Fibroblast of skin of left quadriceps (primary cell): ENCODE measurements around the gene AFAP1L2.
A peak's percentile ranks its signal among the peaks of the same experiment; 100 is the strongest.

Experiments
- DNase-seq, 2 experiments: peaks; one replicate each; pipeline ENCODE4 v3.0.0-alpha.2; 2013; ENCODE audit warnings: low read depth in 2 of 2

The AFAP1L2 gene

DNA sequence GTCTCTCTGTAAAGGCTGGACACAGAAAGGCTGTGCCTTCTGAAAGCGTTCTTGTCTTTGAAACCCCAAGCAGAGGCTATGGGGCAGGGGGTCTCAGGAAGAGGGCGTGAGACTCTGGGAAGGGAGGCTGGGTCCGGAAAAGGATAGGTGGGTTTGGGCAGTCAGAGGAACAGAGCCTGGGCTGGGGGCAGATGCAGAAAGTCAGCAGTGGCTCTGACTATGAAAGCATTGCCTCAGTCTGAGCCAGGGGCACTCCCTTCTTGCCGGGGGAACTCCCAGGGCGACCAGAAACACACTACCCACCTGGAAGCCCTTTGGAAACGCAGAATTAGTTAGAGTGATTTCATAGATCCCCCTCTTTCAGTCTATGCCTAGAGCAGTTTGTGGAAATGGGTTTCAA is 93.3 kb downstream of the AFAP1L2 start:
- no peak for DNase-seq

DNA sequence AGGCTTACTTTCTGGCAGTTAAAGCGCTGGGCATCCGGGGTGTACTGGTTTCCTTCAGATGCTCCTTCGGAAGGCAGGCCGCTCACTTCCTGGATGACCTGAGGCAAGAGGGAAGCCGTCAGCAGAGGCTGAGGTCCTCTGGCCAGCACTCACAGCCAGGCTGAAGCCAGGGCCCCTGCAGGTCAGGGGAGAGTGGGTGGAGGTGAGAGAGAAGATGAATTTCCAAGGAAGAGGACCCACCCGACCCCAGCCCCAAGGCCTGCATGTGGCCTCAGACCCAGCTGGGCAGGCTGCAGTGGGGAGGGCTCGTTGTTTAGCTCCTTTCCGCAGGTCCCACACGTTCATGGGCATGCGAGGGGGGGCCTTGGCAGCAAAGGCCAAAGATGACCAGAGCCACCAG is 94.0 kb downstream of the AFAP1L2 start:
- no peak for DNase-seq

DNA sequence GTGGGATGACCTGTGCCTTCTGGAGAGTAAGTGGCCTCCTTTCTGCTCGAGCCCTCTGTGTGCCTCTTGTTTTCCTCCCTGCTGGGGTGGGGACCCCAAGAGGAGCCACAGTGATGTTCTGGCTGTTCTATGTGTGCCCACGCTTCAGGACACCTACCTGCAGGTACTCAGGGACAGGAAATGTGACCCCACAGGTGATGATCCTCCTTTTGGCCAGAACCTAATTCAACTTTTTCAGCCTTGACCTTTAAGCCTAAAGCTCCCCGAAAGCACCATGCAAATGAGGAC is 95.0 kb downstream of the AFAP1L2 start:
- no peak for DNase-seq

DNA sequence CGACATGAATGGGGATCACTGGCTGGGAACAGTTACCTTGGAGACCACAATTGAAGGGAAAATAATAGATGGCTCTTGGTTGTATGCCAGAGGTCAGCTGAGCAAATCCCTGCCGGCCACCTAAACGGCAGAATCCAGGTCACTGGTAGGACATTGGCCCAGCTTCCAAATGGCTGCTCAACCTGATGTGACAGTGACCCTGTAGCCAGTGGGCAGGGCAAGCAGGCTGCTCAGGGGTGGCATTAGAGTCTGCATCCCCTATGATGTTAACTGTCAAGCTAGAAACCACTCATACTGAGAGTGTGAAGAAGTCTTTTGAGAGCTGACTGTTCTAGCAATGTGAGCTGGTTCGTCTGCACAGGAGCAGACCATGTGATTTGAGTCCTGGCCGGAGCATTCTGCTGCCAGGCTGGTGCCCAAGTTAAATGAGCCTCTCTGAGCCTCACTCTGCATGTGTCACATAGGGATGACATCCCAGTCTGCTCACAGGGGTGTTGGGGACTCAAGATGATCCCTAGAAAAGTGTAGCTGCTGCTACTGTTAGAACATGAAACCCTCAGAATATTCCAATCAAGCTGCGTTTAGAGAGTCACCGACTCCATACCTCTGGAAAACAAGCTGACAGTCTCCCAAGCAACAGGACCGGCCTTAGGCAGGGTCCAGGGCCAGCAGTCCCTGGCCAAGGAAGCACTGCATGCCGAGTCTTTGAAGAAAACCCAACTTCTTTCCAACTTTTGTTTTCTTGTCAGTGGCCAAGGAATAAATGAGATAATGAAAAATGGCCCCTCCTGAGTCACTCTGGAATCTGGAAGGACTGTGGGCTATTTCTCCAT is 95.6 kb downstream of the AFAP1L2 start:
- DNase-seq: no peak

DNA sequence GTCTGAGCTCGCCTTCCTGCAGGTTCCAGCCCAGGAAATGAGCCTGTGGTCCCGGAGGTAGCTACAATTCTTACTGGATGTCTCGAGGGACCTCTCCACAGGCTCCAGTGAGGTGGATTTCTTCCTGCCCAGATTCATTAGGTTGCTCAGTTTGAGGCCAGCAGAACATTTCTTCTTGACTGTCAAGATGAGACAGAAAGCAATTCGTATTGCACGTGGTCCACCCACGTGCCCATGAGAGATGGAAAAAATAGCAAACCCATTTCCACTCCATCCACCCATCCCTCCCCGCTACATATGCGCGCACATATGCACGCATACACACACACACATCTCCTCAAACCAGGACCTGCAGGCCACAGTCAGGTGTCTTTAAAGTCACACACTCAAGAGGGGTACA is 96.6 kb downstream of the AFAP1L2 start:
- DNase-seq: no peak

DNA sequence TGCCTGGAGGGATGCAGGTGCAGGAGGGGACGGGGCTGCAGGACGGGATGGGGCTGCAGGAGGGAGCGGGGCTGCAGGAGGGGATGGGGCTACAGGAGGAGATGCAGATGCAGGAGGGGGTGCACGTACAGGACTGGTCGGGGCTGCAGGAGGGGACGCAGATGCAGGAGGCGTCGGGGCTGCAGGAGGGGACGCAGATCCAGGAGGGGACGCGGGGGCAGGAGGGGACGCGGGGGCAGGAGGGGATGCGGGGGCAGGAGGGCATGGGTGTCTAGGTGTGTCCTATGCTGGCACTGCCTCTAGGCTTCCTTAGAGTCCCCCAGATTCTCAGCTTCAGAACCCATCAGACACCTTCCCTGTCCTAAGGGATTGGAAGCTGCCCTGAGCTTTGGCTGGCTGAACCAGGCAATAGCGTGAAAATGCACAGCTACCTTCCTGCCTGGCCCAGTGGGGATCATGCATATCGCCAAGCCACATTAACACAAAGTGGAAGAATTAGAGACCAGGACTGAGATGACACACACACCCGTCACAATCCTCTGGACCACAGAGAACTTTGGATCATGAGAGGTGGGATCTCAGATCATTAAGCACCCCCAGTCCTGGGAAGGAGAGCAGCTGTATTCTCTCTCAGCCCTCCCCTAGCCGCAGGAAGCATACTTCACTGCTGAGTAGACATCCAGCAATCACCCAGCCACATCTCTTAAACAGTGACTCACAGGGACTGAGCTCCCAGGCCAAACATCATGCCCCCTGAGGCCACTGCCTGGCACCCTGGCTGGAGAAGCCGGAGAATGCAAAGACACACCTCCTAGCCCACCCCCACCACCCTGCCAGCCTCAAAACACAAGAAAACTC is 98.0 kb downstream of the AFAP1L2 start:
- peak; percentile 63 for DNase-seq

DNA sequence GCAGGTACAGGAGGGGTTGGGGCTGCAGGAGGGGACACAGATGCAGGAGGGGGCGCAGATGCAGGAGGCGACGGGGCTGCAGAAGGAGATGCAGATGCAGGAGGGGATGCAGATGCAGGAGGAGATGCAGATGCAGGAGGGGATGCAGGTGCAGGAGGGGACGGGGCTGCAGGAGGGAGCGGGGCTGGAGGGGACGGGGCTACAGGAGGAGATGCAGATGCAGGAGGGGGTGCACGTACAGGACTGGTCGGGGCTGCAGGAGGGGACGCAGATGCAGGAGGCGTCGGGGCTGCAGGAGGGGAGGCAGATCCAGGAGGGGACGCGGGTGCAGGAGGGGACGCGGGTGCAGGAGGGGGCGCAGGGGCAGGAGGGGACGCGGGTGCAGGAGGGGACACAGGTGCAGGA is 98.8 kb downstream of the AFAP1L2 start:
- no peak for DNase-seq

DNA sequence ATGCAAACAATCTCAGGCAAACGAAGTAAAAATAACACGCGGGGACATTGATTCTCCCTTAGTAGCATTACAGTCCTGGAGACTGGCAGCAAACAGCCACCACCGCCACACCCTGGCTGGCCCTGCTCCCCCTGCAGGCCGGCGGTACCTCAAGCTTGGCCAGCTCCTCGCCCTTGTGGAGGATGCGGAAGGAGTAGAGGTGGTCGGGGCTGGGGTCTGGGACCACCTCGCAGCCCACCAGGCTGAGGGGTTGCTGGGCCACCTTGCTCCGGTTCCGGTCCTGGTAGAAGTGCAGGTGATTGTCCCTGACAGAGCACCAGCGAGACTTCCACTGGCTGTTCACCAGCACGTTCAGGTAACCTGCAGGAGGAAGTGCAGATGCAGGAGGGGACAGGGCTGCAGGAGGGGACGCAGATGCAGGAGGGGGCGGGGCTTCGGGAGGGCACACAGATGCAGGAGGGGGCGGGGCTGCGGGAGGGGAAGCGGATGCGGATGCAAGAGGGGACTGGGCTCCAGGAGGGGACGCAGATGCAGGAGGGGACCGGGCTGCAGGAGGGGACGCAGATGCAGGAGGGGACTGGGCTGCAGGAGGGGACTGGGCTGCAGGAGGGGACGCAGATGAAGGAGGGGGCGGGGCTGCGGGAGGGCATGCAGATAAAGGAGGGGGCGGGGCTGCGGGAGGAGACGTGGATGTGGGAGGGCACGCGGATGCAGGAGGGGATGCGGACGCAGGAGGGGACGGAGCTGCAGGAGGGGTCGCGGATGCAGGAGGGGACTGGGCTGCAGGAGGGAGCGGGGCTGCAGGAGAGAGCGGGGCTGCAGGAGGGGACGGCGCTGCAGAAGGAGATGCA is 99.5 kb downstream of the AFAP1L2 start:
- DNase-seq: no peak

DNA sequence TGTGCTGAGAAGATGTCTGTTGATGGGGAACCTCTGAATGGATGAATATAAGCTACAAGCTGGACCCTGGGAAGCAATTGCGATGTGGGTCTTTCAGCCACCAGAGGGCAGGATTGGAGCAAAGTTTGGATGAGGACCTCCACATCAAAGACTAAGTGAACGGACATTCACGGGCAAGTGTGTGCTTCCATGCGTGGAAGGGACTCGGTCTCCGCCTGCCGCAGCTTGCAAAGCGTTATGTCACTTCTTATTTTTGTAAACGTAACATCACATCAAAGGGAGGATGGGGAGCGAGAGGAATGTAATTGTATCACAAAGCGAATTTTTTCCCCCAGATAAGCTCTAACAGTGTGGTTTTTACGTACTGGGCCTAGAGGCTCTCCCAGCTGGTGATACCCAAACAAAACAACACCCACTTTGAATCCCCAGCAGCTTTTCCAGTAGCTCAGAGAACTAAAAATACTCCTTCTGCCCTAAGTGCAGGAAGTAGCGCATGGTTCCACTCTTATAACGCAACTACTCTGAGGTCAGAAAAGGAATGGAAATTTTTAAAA is 100.2 kb downstream of the AFAP1L2 start:
- DNase-seq: peak; percentile 46 to 50

DNA sequence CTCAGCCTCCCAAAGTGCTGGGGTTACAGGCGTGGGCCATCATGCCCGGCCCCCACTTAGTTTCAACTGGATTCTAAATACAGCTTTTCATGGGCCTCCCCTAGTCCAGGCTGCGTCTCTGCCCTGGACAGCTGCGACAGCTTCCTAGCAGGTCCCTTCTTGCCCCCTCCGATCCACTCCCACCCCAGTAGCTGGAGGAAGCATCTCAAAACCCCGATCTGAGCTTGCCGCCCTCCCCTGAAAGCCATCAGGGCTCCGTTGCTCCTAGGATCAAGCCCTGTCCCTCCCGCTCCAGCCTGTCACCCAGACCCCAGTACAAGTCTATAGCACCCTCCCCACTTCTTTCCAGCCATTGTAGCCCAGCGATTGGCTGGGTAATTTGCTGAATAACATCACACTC is 100.7 kb downstream of the AFAP1L2 start:
- no peak for DNase-seq

DNA sequence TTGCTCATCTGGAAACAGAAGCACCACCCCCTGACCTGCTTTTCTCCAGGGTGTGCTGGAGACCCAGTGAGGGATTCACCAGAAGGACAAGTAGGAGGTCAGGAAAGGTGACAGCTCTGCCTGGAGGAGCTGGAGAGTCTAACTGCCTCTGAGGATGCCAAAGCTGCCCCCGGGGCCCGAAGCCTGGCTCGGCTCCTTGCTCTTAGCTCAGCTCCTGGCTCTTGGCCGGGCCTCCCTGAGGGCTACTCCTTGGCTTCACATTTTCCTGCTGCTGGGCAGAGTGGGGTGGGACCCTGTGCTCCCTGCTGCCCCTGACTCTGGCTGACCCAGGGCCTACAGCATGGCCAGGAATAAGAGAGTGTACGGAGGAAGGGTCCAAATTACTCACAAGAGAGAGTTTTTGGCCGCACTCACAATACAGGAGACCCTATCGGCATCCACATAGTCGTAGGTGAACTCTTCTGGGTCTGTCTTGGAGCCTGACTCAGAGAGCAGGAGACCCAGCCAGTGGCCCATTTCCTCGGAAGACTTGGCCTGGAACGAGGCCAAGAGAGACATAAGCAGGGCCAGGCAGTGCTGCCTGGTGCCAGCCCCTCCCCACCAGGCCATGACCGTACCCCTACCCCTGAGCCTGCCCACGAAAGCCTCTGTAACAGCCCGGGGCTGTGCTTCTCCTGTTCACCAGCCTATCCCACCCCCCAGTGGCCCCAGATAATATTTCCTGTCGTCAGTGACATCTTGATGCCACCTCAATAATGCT is 102.2 kb downstream of the AFAP1L2 start:
- no peak for DNase-seq

DNA sequence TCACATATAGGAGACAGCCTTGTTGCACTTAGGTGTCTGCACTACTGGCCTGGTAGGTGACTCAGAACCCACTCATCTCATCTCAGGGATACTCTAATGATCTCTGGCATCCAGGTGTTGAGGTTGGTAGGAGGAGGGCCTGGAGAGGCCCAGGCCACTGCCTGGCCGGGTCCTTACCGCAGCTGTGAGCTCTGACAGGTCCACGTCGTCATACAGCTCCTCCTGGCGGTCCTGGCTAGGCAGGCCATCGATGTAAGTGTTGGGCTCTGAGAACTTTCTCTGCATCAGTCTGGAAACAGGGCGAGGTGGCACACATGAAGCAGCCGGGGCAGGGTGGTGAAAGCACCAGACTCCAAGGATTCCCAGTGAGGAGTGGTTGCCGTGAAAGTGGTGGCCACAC is 103.1 kb downstream of the AFAP1L2 start:
- no peak for DNase-seq

DNA sequence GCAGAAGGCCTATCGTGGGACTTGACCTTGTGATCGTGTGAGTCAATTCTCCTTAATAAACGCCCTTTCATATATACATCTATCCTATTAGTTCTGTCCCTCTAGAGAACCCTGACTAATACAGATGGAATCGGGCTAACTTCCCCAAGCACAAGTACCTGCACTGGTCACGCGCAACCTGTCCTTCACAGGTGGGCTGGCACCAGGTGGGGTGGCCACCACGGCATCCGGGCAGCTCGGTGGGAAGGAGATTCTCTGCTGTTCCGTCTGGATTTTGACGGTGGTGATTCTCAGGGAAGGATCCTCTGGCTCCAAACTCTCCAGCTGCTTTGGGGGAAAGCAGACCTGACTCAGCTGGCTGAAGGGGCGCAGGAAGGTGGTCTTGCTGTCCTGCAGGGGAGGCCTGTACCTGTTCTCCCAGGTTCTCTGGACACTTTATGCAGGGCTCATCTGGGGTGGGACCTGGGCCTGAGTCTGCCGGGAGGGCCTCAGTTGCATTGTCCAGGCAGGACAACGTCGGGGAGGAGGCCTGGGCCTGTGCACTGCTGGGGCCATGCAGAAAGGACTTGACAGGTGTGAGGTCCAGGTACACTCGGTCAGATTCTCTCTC is 104.2 kb downstream of the AFAP1L2 start:
- DNase-seq: no peak

DNA sequence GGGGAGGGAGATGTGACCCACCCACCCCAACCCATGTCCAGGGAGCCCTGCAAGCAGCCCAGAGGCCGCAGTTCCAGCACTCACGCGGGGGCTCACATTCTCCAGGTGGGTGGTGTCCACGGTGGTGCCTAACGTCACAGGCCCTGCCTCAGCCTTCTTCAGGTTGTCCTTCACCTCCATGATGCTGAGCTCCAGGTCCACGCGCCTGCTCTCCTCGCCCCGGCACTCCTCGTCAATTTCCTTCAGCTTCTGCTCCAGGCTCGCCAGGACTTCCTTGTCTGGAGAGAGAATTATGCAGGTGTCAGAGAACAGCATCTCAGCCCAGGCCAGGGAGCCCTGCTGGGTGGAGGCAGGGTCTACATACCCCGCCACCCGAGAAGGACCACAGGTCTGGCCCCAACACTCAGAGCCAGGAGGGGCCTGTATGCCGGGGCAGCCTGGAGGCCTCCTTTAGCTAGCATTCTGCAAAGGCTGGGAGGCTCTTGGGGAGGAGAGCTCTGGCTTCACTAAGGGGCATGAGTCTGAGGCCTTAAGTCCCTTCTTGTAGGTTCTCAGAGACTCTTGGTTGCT is 107.1 kb downstream of the AFAP1L2 start:
- no peak for DNase-seq

DNA sequence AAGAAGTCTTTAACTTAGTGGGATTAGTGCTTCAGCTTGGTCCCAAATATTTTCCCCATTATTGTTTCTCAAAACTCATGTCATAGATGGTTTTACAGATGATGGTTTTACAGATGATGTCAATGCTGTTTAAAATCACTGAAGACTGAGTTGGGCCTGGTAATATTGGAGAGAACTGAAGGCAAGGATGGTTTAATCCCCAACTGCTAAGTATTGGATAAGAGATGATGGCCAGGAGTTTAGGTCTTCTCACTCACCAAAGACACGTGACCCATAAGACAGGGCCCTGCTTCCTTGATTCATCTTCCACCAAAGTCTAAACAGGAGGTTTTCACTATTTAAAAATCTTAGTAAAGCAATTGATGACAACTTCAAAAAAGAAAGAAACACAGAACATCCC is 108.9 kb downstream of the AFAP1L2 start:
- DNase-seq: no peak

DNA sequence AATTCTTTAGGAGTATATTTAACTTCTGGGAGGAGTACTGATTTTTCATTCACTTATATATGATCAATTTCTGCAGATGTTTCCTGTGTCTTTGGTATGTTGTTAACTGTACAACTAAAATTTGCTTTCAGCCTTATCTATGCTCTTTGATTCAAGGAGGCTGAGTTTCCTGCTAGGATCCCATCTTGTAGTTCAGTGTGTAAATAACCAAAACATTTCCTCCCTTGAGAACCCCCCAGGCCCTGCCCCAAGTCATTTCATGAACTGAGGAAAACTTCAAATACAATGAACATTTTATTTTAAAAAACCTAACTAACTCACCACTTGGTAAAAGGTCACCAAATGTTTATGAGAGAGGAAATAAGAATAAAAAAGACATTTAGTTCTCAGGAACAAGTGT is 109.8 kb downstream of the AFAP1L2 start:
- DNase-seq: no peak

DNA sequence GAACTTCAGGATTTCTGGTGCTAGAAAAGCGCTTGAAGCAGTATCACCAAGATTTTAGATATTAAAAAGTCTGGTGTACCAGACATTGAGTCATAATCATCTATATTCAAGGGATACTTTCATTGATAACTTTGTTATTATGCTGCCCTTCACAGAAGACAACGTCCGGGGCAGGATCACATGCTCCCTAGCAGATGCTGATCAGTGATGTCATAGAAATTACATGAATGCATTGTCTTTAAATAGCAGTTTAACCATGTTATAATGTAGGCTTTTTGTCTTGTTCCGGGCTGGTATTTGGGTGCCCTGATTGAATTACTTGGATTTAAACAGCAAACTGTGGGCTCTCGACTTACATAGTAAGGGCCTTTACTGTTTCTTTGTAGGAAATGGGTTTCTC is 111.2 kb downstream of the AFAP1L2 start:
- no peak for DNase-seq

DNA sequence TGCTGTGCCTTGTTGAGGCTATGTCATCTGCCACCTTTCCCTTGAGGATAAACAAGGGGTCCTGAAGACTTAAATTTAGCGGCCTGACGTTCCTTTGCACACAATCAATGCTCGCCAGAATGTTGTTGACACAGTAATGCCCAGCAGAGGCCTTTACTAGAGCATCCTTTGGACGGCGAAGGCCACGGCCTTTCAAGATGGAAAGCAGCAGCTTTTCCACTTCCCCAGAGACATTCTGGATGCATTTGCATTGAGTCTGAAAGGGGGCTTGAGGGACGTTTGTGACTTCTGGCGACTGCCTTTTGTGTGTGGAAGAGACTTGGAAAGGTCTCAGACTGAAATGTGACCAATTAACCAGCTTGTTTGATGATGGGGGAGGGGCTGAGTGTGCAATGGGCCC is 112.8 kb downstream of the AFAP1L2 start:
- no peak for DNase-seq

DNA sequence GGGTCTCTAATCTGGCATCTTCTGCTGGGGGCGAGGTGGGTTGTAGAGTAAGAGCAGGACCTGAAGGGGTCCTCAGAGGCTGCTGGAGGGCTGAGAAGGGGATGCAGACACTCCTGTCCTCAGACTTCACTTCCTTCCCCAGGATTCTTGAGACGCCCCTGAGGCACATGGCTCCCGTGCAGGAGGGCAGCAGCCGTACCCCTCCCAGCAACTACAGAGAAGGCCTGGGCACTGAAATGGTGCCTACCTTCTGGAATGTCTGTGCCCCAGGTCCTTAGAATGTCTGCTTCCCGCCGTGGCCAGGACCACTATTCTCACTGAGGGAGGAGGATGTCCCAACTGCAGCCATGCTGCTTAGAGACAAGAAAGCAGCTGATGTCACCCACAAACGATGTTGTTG is 113.2 kb downstream of the AFAP1L2 start:
- no peak for DNase-seq

DNA sequence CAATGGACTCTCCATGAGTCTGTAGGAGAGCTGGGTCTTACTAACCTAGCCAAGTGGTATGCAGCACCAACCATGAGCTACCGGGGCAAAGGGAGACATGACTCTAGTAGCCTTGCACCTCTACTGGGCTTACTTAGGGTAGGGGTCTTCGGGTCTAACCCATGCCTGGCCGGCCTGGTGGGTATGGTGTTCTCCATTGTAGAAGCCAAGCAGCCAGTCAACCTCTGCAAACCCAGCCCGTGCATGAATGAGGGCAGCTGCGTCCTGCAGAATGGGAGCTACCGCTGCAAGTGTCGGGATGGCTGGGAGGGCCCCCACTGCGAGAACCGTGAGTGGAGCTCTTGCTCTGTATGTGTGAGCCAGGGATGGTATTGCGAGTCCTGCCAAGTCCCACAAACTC is 114.3 kb downstream of the AFAP1L2 start:
- no peak for DNase-seq

DNA sequence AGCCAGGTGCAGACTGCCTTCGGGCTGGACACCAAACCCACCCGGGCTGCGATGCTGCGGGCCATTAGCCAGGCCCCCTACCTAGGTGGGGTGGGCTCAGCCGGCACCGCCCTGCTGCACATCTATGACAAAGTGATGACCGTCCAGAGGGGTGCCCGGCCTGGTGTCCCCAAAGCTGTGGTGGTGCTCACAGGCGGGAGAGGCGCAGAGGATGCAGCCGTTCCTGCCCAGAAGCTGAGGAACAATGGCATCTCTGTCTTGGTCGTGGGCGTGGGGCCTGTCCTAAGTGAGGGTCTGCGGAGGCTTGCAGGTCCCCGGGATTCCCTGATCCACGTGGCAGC is 115.2 kb downstream of the AFAP1L2 start:
- DNase-seq: no peak
